Omental fat pad (tissue), 4 donors: ENCODE measurements around the gene CD19. TPM values are rescaled to one million over a fixed set of nuclear protein-coding genes. Genes with fewer than 3 reads are reported as not detected.

ENCODE experiments used
- ATAC-seq: fragments of 150-250 bp; one replicate; pipeline ENCODE4 v1.9.1; 2016; ENCODE audit warnings: mild to moderate bottlenecking, moderate library complexity; ENCODE audit not compliant: low FRiP score
- DNase-seq: peaks from one replicate; pipeline ENCODE4 v3.0.0-alpha.2; 2019; ENCODE audit warnings: low spot score
- CTCF ChIP-seq, 3 donors: fragments of 450-650 bp; IDR thresholded peaks; one replicate each; pipeline ENCODE4 v1.5.1; 2016 to 2017; ENCODE audit warnings: antibody characterized with exemption in 3 of 3, mild to moderate bottlenecking in 3 of 3, moderate library complexity in 2 of 3
- total RNA-seq, 4 donors: library from RNA; depleted of rRNA; stranded (reverse); fragments of >200 nt; gene quantifications; one replicate each; pipeline ENCODE4 v1.1.0, GENCODE V29; 2016

Gene CD19
- total RNA-seq, 4 donors from 2014 or later: 0.46 TPM; not detected in 3

GRCh38 chr16:28893291-28893690 is 38.5 kb upstream of the CD19 start:
- DNase-seq: no peak
- ATAC-seq: no peak
- TF ChIP-seq CTCF (IDR thresholded peaks at IDR 0.05): no peak

- ATAC-seq: no peak
- no peak for TF ChIP-seq CTCF (IDR thresholded peaks at IDR 0.05)
- DNase-seq: no peak
These were observed 36.2 kb upstream of the CD19 start for GRCh38 chr16:28895609-28896008.

GRCh38 chr16:28897826-28898225 is 33.9 kb upstream of the CD19 start:
- DNase-seq (no peak), ATAC-seq (no peak)
- no peak for TF ChIP-seq CTCF (IDR thresholded peaks at IDR 0.05)

GRCh38 chr16:28898266-28898665 is 33.5 kb upstream of the CD19 start:
- ATAC-seq (no peak), DNase-seq (no peak)
- no peak for TF ChIP-seq CTCF (IDR thresholded peaks at IDR 0.05)

- DNase-seq (no peak), ATAC-seq (no peak)
- no peak for TF ChIP-seq CTCF (IDR thresholded peaks at IDR 0.05)
These were observed 32.8 kb upstream of the CD19 start for GRCh38 chr16:28898942-28899341.

- DNase-seq: no peak
- TF ChIP-seq CTCF (IDR thresholded peaks at IDR 0.05): no peak
- no peak for ATAC-seq
These were observed 31.7 kb upstream of the CD19 start for GRCh38 chr16:28899882-28900590.

GRCh38 chr16:28900601-28901000 is 31.2 kb upstream of the CD19 start:
- no peak for TF ChIP-seq CTCF (IDR thresholded peaks at IDR 0.05)
- DNase-seq (no peak), ATAC-seq (no peak)
